Activated B cell treated with CpG ODN at 0.5 μM for 24 hours (primary cell): Measurements from ENCODE around the gene IQSEC1. TPM values are rescaled to one million over a fixed set of nuclear protein-coding genes. Genes with fewer than 3 reads are reported as not detected.

Source experiments
- ATAC-seq: fragments of 200-7000 bp; cut with Tn5 transposase; one replicate; pipeline ENCODE4 v1.10.0; 2021; ENCODE audit warnings: low read depth, mild to moderate bottlenecking, moderate library complexity
- CTCF ChIA-PET: fragments of 350-600 bp; sonication (Branson Sonifier 250); formaldehyde crosslinking; loops from one replicate; lab custom pipeline; 2021; ENCODE audit warnings: antibody characterized with exemption; lab: Charles Lee
- POLR2A ChIA-PET: fragments of 350-600 bp; sonication (Branson Sonifier 250); formaldehyde crosslinking; loops from one replicate; lab custom pipeline; 2021; ENCODE audit warnings: antibody characterized with exemption; lab: Charles Lee
- DNase-seq: peaks from one replicate; pipeline ENCODE4 v3.0.0; 2022
- H3K27ac Mint-ChIP-seq: one replicate; pipeline ENCODE4 v1.8.0; 2020; ENCODE audit warnings: mixed read lengths
- H3K27me3 Mint-ChIP-seq: one replicate; pipeline ENCODE4 v1.8.0; 2021; ENCODE audit warnings: mixed read lengths
- H3K36me3 Mint-ChIP-seq: one replicate; pipeline ENCODE4 v1.8.0; 2021; ENCODE audit warnings: low read depth, mixed read lengths
- H3K4me1 Mint-ChIP-seq: one replicate; pipeline ENCODE4 v1.8.0; 2021; ENCODE audit warnings: mixed read lengths
- H3K4me3 Mint-ChIP-seq: one replicate; pipeline ENCODE4 v1.8.0; 2020; ENCODE audit warnings: mild to moderate bottlenecking, mixed read lengths
- H3K9me3 Mint-ChIP-seq: one replicate; pipeline ENCODE4 v1.8.0; 2020; ENCODE audit warnings: mixed read lengths
- CTCF ChIP-seq: fragments of 200-600 bp; IDR thresholded peaks from one replicate; pipeline ENCODE4 v1.8.0; 2022; ENCODE audit warnings: antibody characterized with exemption, mild to moderate bottlenecking
- intact Hi-C: fragments of 100-400 bp; cut with micrococcal nuclease; formaldehyde crosslinking; loops from one replicate; pipeline ENCODE4 v1.15.1; 2024
- total RNA-seq: library from RNA; stranded (reverse); gene quantifications from 2 replicates; pipeline ENCODE4 v1.2.3, GENCODE V29; 2022

The IQSEC1 gene
- total RNA-seq, 1 donor from 2014 or later = 296 TPM

GRCh38 chr3:13120289-13120927 lies 47.2 kb upstream of the IQSEC1 start:
- ChIA-PET POLR2A (no interaction called here), CTCF (no interaction called here)
- ATAC-seq (no peak), DNase-seq (no peak)
- no peaks in the 10 kb centered on the region for H3K27me3 Mint-ChIP-seq
- no peak for TF ChIP-seq CTCF
- intact Hi-C loops = no loop called here
- peaks cover 16% of the 10 kb centered on the region for H3K4me1 Mint-ChIP-seq
- no peaks in the 10 kb centered on the region for H3K9me3 Mint-ChIP-seq
- no peak overlapping the region for H3K27ac Mint-ChIP-seq
- no peaks in the 10 kb centered on the region for H3K36me3 Mint-ChIP-seq
- no peak overlapping the region for H3K4me3 Mint-ChIP-seq

- no peak for TF ChIP-seq CTCF
- no peaks in the 10 kb centered on the region for H3K36me3 Mint-ChIP-seq
- ChIA-PET CTCF (no interaction called here), POLR2A (interaction anchor here (0.6 kb wide), 1 partner anchor 325 kb away, joined by 5 read pairs; no protein-coding TSS in a partner anchor)
- DNase-seq (no peak), ATAC-seq (no peak)
- no peak overlapping the region for H3K27ac Mint-ChIP-seq
- no peaks in the 10 kb centered on the region for H3K27me3 Mint-ChIP-seq
- no peaks in the 10 kb centered on the region for H3K9me3 Mint-ChIP-seq
- H3K4me3 Mint-ChIP-seq = no peak overlapping the region
- H3K4me1 Mint-ChIP-seq = peaks cover 24% of the 10 kb centered on the region
- intact Hi-C loops = no loop called here
Measured at GRCh38 chr3:13119471-13120220, 46.4 kb upstream of the IQSEC1 start.

- H3K9me3 Mint-ChIP-seq = no peaks in the 10 kb centered on the region
- H3K27me3 Mint-ChIP-seq = no peaks in the 10 kb centered on the region
- H3K36me3 Mint-ChIP-seq = no peaks in the 10 kb centered on the region
- ChIA-PET CTCF (no interaction called here), POLR2A (no interaction called here)
- no peak for TF ChIP-seq CTCF
- no peak overlapping the region for H3K27ac Mint-ChIP-seq
- DNase-seq = no peak
- H3K4me1 Mint-ChIP-seq = peaks cover 52% of the 10 kb centered on the region
- H3K4me3 Mint-ChIP-seq = no peak overlapping the region
- ATAC-seq = no peak
- intact Hi-C loops = no loop called here
Measured at GRCh38 chr3:13116426-13116825, 43.2 kb upstream of the IQSEC1 start.

- no peak for TF ChIP-seq CTCF
- Mint-ChIP-seq H3K4me3 (no peak overlapping the region), H3K27me3 (no peaks in the 10 kb centered on the region), H3K4me1 (peaks cover 56% of the 10 kb centered on the region), H3K36me3 (no peaks in the 10 kb centered on the region), H3K9me3 (no peaks in the 10 kb centered on the region), H3K27ac (no peak overlapping the region)
- ChIA-PET POLR2A (no interaction called here), CTCF (no interaction called here)
- no peak for ATAC-seq
- intact Hi-C loops = no loop called here
- no peak for DNase-seq
Measured at GRCh38 chr3:13115991-13116390, 42.8 kb upstream of the IQSEC1 start.

- Mint-ChIP-seq H3K27ac (no peak overlapping the region), H3K9me3 (no peaks in the 10 kb centered on the region), H3K27me3 (no peaks in the 10 kb centered on the region), H3K4me1 (peaks cover 61% of the 10 kb centered on the region), H3K4me3 (no peak overlapping the region), H3K36me3 (no peaks in the 10 kb centered on the region)
- intact Hi-C loops = no loop called here
- DNase-seq (no peak), ATAC-seq (no peak)
- POLR2A ChIA-PET = no interaction called here
- no peak for TF ChIP-seq CTCF
- CTCF ChIA-PET = no interaction called here
Measured at GRCh38 chr3:13115576-13115910, 42.3 kb upstream of the IQSEC1 start.
